Lower lobe of right lung (tissue), 2 donors: ENCODE data around the gene SOCS3. TPM values are rescaled to one million over a fixed set of nuclear protein-coding genes. Genes with fewer than 3 reads are reported as not detected.
"Not testable (repeated sequence)": the region's sequence is repeated elsewhere in the genome, so short reads cannot be mapped to it uniquely, and the experiment has no call there.

ENCODE experiments used
- ATAC-seq, 2 donors: fragments of 200-7000 bp; cut with Tn5 transposase; one replicate each; pipeline ENCODE4 v1.9.1; 2020 to 2022; ENCODE audit warnings: mild to moderate bottlenecking in 2 of 2, moderate library complexity in 2 of 2
- DNase-seq: peaks from one replicate; pipeline ENCODE4 v3.0.0-alpha.2; 2020
- H3K27ac ChIP-seq: fragments of 200-600 bp; one replicate; pipeline ENCODE4 v1.8.0; 2022
- H3K27me3 ChIP-seq: fragments of 200-600 bp; one replicate; pipeline ENCODE4 v1.8.0; 2022; ENCODE audit warnings: low read depth
- H3K36me3 ChIP-seq: fragments of 200-600 bp; one replicate; pipeline ENCODE4 v1.8.0; 2022; ENCODE audit warnings: mild to moderate bottlenecking
- H3K4me1 ChIP-seq: fragments of 200-600 bp; one replicate; pipeline ENCODE4 v1.8.0; 2022
- H3K4me3 ChIP-seq: fragments of 200-600 bp; one replicate; pipeline ENCODE4 v1.8.0; 2022; ENCODE audit warnings: mild to moderate bottlenecking
- H3K9me3 ChIP-seq: fragments of 200-600 bp; one replicate; pipeline ENCODE4 v1.8.0; 2022
- CTCF ChIP-seq: fragments of 200-600 bp; IDR thresholded peaks from one replicate; pipeline ENCODE4 v1.8.0; 2022; ENCODE audit warnings: antibody characterized with exemption, mild to moderate bottlenecking
- intact Hi-C: fragments of 100-400 bp; cut with DNase I; formaldehyde crosslinking; loops from one replicate; pipeline ENCODE4 v1.11.0; 2022
- total RNA-seq: library from RNA; stranded (reverse); fragmentation: NEBNext Ultra II Directional; extraction: Animal tissue kit (Norgen Biotek cat#: 25700); gene quantifications from one replicate; pipeline ENCODE4 v1.2.1, GENCODE V29; 2021
- donor health status: DM: no; HTN: yes; CAD: no; lungs with severe emphysema.

The SOCS3 gene
- total RNA-seq, 1 donor from 2014 or later: 69.5 TPM

GRCh38 chr17:78338486-78339259 lies 21.2 kb downstream of the SOCS3 start:
- intact Hi-C loops: no loop called here
- DNase-seq (no peak), ATAC-seq (no peak)
- TF ChIP-seq CTCF: no peak
- H3K36me3 ChIP-seq: no peaks in the 10 kb centered on the region
- no peak overlapping the region for H3K4me3 ChIP-seq
- H3K27ac ChIP-seq: peak overlapping the region; percentile 46
- H3K9me3 ChIP-seq: no peaks in the 10 kb centered on the region
- peaks cover 25% of the 10 kb centered on the region for H3K4me1 ChIP-seq
- no peaks in the 10 kb centered on the region for H3K27me3 ChIP-seq

- H3K4me1 ChIP-seq: peaks cover 13% of the 10 kb centered on the region
- H3K27me3 ChIP-seq: no peaks in the 10 kb centered on the region
- no peak overlapping the region for H3K27ac ChIP-seq
- H3K4me3 ChIP-seq: no peak overlapping the region
- H3K9me3 ChIP-seq: no peaks in the 10 kb centered on the region
- peak; percentile 2 to 31 for ATAC-seq
- TF ChIP-seq CTCF: no peak
- H3K36me3 ChIP-seq: no peaks in the 10 kb centered on the region
- intact Hi-C loops: no loop called here
- no peak for DNase-seq
Observed at GRCh38 chr17:78337244-78338109, 22.4 kb downstream of the SOCS3 start.

- DNase-seq: no peak
- Histone ChIP-seq H3K4me1 (peaks cover 6% of the 10 kb centered on the region), H3K4me3 (no peak overlapping the region), H3K9me3 (no peaks in the 10 kb centered on the region), H3K36me3 (no peaks in the 10 kb centered on the region), H3K27ac (no peak overlapping the region), H3K27me3 (no peaks in the 10 kb centered on the region)
- TF ChIP-seq CTCF: no peak
- intact Hi-C loops: no loop called here
- ATAC-seq: no peak
Observed at GRCh38 chr17:78335209-78335608, 24.7 kb downstream of the SOCS3 start.

GRCh38 chr17:78332991-78333390 lies 26.9 kb downstream of the SOCS3 start:
- TF ChIP-seq CTCF: no peak
- ATAC-seq: no peak
- Histone ChIP-seq H3K27me3 (no peaks in the 10 kb centered on the region), H3K4me1 (peaks cover 20% of the 10 kb centered on the region), H3K27ac (no peak overlapping the region), H3K9me3 (no peaks in the 10 kb centered on the region), H3K4me3 (no peak overlapping the region), H3K36me3 (no peaks in the 10 kb centered on the region)
- intact Hi-C loops: no loop called here
- no peak for DNase-seq

GRCh38 chr17:78331355-78331754 lies 28.5 kb downstream of the SOCS3 start:
- H3K4me3 ChIP-seq, H3K27ac ChIP-seq, intact Hi-C loops, DNase-seq, H3K36me3 ChIP-seq, H3K9me3 ChIP-seq, ATAC-seq, H3K27me3 ChIP-seq: not testable (repeated sequence)
- peaks cover 20% of the 10 kb centered on the region for H3K4me1 ChIP-seq
